MM.1S (cell line): ENCODE measurements around the gene STRN.

ENCODE experiments used
- DNase-seq: peaks from one replicate; pipeline ENCODE4 v3.0.0-alpha.2; 2015
- H2AFZ ChIP-seq: fragments of 300-600 bp; sonication (generic); 2 replicates; pipeline ENCODE4 v1.6.0; 2016; ENCODE audit warnings: antibody characterized with exemption, low read length
- H3F3A ChIP-seq: fragments of 300-600 bp; sonication (generic); 2 replicates; pipeline ENCODE4 v1.6.1; 2016; ENCODE audit warnings: mild to moderate bottlenecking, antibody characterized with exemption, low read length, moderate library complexity, mixed read lengths; ENCODE audit not compliant: insufficient read depth
- H3K27ac ChIP-seq: fragments of 300-600 bp; sonication (generic); 2 replicates; pipeline ENCODE4 v1.5.1; 2016; ENCODE audit warnings: mild to moderate bottlenecking, low read length
- H3K27me3 ChIP-seq: fragments of 300-600 bp; sonication (generic); replicated peaks from 2 replicates; pipeline ENCODE4 v1.6.0; 2016; ENCODE audit warnings: low read length; ENCODE audit not compliant: insufficient read depth
- H3K36me3 ChIP-seq: fragments of 300-600 bp; sonication (generic); replicated peaks from 2 replicates; pipeline ENCODE4 v1.6.1; 2016; ENCODE audit warnings: mild to moderate bottlenecking, low read length, mixed read lengths; ENCODE audit not compliant: insufficient read depth
- H3K4me1 ChIP-seq: fragments of 300-600 bp; sonication (generic); 2 replicates; pipeline ENCODE4 v1.6.1; 2016; ENCODE audit warnings: low read length, mixed read lengths
- H3K4me2 ChIP-seq: fragments of 300-600 bp; sonication (generic); 2 replicates; pipeline ENCODE4 v1.6.0; 2016; ENCODE audit warnings: low read depth, low read length
- H3K4me3 ChIP-seq: fragments of 300-600 bp; sonication (generic); 2 replicates; pipeline ENCODE4 v1.5.1; 2016; ENCODE audit warnings: low read length, mixed read lengths
- H3K79me2 ChIP-seq: fragments of 300-600 bp; sonication (generic); 2 replicates; pipeline ENCODE4 v1.6.1; 2016; ENCODE audit warnings: mixed run types, low read length, mixed read lengths
- H3K9ac ChIP-seq: fragments of 300-600 bp; sonication (generic); 2 replicates; pipeline ENCODE4 v1.6.1; 2016; ENCODE audit warnings: low read length, mixed read lengths
- H3K9me2 ChIP-seq: fragments of 300-600 bp; sonication (generic); replicated peaks from 2 replicates; pipeline ENCODE4 v1.6.1; 2016; ENCODE audit warnings: mild to moderate bottlenecking, low read length, mixed read lengths; ENCODE audit not compliant: insufficient read depth
- H3K9me3 ChIP-seq: fragments of 300-600 bp; sonication (generic); replicated peaks from 2 replicates; pipeline ENCODE4 v1.6.1; 2016; ENCODE audit warnings: mild to moderate bottlenecking, low read length, mixed read lengths; ENCODE audit not compliant: insufficient read depth
- H4K20me1 ChIP-seq: fragments of 300-600 bp; sonication (generic); 2 replicates; pipeline ENCODE4 v1.6.1; 2016; ENCODE audit warnings: mild to moderate bottlenecking, low read length, moderate library complexity, mixed read lengths; ENCODE audit not compliant: insufficient read depth
- EZH2 ChIP-seq: fragments of 300-600 bp; sonication (generic); optimal IDR thresholded peaks from 2 replicates; pipeline ENCODE3; 2017; ENCODE audit warnings: low read depth, mild to moderate bottlenecking, antibody characterized with exemption, low read length, mixed read lengths
- EZH2phosphoT487 ChIP-seq: fragments of 300-600 bp; sonication (generic); IDR thresholded peaks from 2 replicates; pipeline ENCODE4 v1.6.1; 2018; ENCODE audit warnings: antibody characterized with exemption, low read length
- TF ChIP-seq, protein P1 (sequence below): fragments of 300-600 bp; sonication (generic); IDR thresholded peaks from 2 replicates; pipeline ENCODE4 v1.5.1; 2016; ENCODE audit warnings: antibody characterized with exemption, low read length, mixed read lengths

Gene STRN

DNA sequence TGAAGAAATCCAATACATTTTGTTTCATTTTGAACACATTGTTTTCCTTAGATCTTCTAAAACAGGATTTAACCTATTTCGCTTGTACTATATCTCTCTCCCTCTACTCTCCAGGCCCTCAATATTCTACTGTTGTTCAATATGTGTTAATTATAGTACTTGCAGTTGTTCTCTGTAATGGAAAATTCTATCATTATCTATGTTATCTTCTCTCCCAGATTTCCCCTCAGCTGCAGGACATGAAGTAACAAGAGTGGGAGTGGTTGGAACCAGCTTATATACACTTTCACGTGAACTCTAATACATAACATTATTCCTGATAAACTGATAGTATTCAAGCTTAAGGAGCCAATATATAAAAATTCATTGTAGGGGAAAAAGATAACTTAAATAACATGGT, 7.0 kb upstream of the STRN start:
- H3K4me1 ChIP-seq, result no peaks in the 10 kb centered on the region
- H3K36me3 ChIP-seq, result no peaks in the 10 kb centered on the region
- H3K79me2 ChIP-seq, result no peaks in the 10 kb centered on the region
- 0 out of 2 replicates have a peak, but pooled peaks cover 2% of the 10 kb centered on the region for H3F3A ChIP-seq
- TF ChIP-seq EZH2phosphoT487 (no peak), EZH2 (no peak)
- TF ChIP-seq, protein P1, sequence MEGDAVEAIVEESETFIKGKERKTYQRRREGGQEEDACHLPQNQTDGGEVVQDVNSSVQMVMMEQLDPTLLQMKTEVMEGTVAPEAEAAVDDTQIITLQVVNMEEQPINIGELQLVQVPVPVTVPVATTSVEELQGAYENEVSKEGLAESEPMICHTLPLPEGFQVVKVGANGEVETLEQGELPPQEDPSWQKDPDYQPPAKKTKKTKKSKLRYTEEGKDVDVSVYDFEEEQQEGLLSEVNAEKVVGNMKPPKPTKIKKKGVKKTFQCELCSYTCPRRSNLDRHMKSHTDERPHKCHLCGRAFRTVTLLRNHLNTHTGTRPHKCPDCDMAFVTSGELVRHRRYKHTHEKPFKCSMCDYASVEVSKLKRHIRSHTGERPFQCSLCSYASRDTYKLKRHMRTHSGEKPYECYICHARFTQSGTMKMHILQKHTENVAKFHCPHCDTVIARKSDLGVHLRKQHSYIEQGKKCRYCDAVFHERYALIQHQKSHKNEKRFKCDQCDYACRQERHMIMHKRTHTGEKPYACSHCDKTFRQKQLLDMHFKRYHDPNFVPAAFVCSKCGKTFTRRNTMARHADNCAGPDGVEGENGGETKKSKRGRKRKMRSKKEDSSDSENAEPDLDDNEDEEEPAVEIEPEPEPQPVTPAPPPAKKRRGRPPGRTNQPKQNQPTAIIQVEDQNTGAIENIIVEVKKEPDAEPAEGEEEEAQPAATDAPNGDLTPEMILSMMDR, result no peak
- H3K27ac ChIP-seq, result no peak overlapping the region
- H4K20me1 ChIP-seq, result no peaks in the 10 kb centered on the region
- H3K9me2 ChIP-seq, result no peaks in the 10 kb centered on the region
- H3K9me3 ChIP-seq, result no peaks in the 10 kb centered on the region
- no peak overlapping the region for H3K4me3 ChIP-seq
- no peaks in the 10 kb centered on the region for H3K27me3 ChIP-seq
- no peak overlapping the region for H2AFZ ChIP-seq
- no peak overlapping the region for H3K4me2 ChIP-seq
- no peak for DNase-seq
- no peak overlapping the region for H3K9ac ChIP-seq

DNA sequence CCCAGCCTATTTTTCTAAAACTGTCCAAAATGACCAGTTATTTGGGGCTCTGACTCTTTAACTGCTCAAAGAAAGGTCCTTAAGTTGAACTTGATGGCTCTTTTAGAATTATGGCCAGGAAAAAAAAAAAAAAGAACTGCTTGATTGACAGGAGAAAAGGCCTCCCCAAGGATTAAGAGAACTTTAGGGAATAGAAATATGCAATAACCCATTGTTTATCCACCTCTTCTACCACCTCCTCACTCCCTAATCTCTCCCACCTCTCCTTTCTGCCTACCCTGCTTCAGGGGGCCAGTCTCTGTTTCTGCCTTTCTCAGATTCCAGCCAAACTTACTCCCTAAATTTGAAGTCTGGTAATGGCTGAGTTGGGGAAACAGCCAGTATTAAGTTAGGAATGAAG, 5.7 kb upstream of the STRN start:
- no peak overlapping the region for H3K4me2 ChIP-seq
- H3K4me1 ChIP-seq, result peaks cover 7% of the 10 kb centered on the region
- DNase-seq, result no peak
- no peak overlapping the region for H2AFZ ChIP-seq
- H3F3A ChIP-seq, result peaks cover 8% of the 10 kb centered on the region
- no peaks in the 10 kb centered on the region for H3K36me3 ChIP-seq
- no peaks in the 10 kb centered on the region for H3K9me2 ChIP-seq
- H3K4me3 ChIP-seq, result no peak overlapping the region
- TF ChIP-seq EZH2phosphoT487, result no peak
- TF ChIP-seq EZH2, result no peak
- TF ChIP-seq, protein P1, result no peak
- no peak overlapping the region for H3K27ac ChIP-seq
- no peak overlapping the region for H3K9ac ChIP-seq
- no peaks in the 10 kb centered on the region for H3K79me2 ChIP-seq
- H3K27me3 ChIP-seq, result no peaks in the 10 kb centered on the region
- H4K20me1 ChIP-seq, result no peaks in the 10 kb centered on the region
- no peaks in the 10 kb centered on the region for H3K9me3 ChIP-seq

DNA sequence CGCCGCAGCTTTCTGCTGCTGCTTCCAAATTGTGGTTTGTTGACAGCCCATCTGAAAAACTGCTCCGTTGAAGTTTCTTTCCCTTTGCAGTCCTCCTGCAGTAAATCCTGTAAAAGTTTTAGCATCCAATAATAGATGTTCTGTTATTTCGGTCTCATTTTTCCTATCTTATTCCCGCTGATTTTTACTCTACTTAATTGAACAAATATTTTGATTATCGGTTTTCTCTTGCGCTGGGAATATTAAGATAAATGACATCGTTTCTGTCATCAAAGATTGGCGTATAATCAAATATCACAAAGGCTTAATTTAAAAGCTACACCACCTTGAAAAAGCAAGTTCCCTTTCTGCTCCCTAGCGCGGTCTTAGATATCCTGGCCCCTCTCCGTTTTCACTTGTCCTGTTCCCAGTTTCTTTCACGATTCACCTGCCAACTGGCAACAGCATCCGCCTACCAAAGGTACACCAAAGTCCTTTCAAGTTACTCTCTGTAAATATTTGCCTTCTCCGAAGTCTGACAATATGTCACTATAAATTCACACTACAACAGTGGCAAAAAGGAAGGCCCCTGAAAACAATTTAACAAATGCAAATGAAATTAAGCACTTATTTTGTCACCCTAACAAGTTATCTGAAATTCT, 1.0 kb upstream of the STRN start:
- Histone ChIP-seq H3K4me2 (peak overlapping the region; percentile 96), H4K20me1 (no peaks in the 10 kb centered on the region), H3K9me2 (no peaks in the 10 kb centered on the region), H3K4me1 (peaks cover 17% of the 10 kb centered on the region), H3K27ac (peak overlapping the region; percentile 79), H3K9me3 (no peaks in the 10 kb centered on the region), H3K9ac (peak overlapping the region; percentile 75), H3K79me2 (peaks cover 36% of the 10 kb centered on the region), H3F3A (peaks cover 21% of the 10 kb centered on the region), H3K27me3 (no peaks in the 10 kb centered on the region), H2AFZ (peak overlapping the region; percentile 99), H3K36me3 (no peaks in the 10 kb centered on the region), H3K4me3 (peak overlapping the region; percentile 90)
- TF ChIP-seq, protein P1, result no peak
- TF ChIP-seq EZH2phosphoT487, result no peak
- no peak for TF ChIP-seq EZH2
- no peak for DNase-seq
